DMS114 treated with DMSO at 0.1 percent for 48 hours (cell line): ENCODE results near the gene CD81.

ENCODE experiments used
- DNase-seq: peaks from one replicate; lab custom pipeline; 2025; ENCODE audit not compliant: unreplicated experiment; lab: John Stamatoyannopoulos, UW

The CD81 gene

DNA sequence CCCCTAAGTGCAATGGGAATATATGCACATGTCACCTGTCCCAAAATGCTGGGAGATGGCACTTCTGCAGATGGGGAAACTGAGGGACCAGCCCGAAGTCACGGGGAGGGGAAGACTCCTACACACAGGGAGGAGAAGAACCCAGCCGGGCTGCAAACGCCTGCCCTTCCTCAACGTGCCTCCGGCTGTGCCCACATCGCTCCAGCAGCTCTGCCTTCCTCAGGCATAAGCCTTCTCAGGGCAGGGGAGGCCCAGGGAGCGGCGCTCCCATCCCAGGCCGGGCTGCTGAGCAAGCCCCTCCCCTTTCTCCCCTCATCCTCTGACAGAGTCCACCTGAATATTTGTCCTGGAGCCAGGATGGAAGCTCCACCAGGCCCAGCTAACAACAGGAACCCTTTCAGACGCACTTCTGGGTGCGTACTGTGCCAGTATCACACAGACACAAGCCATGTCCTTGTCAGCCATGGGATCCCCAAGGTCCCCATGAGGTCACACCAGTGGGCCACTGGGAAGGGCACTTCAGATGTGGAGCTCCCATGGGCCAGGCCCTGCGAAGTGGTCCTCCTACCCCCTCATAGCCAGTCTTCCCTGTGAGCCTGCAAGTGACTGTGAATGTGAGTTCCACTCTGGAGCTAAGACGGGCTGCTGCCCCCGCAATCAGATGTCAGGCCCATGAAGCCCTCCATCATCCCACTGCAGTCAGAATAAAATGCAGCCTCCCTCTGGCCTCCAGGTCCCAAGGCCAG, 2.5 kb upstream of the CD81 start:
- DNase-seq = no peak

DNA sequence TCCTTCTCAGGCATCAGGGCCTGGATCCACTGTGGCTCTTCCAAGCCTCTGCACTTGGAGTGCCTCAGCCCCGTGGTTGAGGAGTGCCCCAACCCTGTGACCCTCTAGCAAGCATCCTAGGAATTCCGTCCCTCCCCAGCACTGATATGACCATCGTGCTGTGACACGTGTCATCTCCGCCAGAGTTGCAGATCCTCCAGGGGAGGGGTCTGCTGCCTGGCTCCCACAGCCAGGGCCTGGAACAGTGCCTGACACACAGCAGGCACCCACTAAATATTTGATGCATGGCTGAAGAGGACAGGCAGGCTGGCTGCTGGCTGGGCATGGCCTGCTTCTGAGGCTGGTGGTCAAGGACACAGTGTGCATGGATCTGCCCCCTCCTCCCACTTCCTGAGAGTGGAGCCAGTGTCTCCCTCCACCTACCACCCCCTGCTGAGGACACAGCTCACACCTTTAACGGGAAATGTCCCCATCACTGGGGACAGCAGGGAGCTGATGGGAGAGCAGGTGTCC, 1.7 kb upstream of the CD81 start:
- no peak for DNase-seq

DNA sequence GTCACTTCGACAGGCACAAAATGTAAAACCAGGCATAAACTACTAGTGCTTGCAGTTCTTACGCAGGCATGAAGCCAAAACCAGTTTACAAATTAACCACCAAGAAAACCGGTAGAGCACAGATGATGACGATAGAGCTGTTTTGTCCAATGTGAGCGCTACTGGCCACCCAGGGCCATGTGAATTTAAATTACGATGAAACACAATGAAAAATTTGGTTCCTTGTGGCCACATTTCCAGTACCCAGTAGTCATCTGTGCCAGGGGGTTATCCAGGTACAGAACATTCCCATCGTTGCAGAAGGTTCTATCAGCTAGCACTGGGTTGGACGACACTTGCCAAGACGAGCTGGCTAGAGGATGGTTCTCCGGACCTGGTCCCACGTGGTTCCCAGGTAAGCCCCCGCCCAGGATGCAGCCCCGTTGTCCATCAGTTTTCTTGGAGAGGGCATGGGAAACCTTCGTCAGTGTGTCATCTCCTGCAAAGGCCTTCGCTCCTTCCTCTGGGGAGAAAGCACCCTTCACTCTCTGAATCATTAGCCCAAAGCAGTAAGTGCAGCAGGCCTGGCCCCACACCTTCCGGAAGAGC, 1.1 kb upstream of the CD81 start:
- DNase-seq = no peak

DNA sequence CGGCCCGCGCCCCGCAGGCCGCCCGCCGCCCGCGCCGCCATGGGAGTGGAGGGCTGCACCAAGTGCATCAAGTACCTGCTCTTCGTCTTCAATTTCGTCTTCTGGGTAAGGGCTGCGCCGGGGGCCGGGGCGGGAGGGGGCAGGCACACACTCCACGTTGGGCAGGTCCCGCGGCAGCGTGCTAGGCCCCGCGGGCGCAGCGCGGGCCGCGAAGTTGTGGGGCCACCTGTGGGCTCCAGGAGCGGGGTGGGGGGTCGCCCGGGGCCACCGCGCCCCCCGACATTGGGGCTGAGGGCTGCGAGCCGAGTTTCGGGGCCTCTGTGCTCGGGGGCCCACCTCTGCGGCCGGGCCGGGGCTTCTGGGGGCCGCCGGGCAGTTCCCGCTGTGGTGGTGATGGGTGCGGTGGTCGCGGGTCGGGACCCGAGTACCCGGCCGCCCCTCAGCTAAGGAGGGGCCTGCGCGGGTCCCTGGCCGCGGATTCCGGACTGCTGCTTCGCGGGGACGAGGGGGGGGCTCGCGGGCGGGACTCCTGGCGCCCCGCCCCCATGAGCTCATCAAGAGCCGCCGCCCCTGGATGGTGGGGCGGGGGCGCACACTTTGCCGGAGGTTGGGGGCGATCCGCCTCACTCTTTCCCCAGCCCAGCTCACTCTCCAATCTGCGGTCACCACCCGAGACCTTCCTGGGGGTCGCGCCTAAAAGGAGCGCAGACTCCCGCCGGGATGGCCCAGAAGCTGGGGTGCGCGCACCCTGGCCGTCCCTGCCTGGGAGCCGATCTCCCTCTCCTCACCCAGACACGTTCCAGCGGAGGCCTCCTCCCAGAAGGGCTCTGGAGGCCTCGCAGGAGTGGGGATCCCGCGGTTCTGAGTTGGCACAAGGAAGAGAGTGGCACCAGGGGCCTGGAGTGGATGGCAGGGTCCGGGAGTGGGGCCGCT, 667 bp downstream of the CD81 start:
- DNase-seq = no peak

DNA sequence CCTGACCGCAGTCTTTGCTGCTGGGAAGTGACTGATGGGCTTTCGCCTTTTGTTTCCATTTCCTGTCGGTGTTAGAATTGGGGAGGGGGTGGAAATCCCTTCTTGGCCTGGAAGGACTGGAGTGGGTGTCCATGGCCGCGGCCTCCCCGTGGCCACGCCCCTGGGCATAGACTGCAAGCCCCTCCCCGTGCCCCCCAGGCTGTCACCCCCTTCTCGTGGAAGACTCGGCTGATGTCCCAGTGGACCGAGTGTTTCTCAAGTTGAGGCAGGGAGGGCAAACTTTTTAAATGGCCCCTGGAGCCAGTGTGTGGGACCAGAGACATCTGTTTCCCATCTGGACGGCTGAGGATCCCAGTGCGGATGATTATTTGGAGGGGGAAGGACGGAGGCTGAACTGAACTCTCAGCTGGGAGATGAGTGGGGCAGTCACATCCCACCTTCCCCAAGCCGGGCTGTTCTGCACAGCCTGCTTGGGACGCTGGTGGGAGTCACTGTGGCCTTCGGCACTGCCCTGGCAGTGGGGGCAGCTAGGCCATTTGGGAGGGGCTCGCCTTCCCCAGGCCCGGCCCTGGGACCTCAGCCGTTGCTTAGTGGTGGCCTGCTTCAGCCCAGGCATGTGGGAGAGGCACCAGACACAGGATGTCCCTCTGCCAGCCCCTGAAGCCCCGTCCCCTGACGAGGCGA, 1.6 kb downstream of the CD81 start:
- no peak for DNase-seq

DNA sequence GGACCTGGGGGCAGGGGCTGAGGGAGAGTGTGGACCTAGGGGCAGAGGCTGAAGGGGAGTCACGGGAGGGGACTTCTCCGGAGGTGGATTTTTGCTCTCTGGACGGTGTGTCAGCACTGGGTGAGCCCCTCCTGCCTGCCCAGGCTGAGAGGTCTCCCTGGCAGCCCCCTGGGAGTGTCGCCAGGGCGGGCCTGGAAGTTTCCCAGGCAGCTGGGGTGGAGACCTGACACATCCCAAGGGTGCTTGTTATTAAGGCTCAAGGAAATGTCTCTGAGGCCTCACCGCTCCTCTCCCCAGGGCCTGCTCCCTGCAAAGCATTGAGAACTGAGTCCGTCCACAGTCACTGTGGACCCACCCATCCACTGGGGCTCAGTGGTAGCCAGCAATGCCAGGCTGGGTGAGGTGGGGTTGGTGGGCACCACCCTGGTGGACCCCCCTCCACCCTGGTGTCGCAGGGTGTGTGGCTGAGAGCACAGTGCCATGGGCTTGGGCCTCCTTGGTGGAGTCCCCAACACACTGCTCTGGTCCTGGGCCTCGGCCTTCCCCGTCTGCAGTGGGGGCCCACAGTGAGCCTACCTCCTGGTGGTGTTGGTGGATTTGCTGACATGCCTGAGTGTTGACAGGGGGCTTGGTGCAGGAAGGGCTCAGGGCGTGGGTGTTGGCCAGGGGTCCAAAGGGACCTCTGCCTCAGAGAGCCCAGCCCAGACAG, 2.5 kb downstream of the CD81 start:
- DNase-seq = no peak

DNA sequence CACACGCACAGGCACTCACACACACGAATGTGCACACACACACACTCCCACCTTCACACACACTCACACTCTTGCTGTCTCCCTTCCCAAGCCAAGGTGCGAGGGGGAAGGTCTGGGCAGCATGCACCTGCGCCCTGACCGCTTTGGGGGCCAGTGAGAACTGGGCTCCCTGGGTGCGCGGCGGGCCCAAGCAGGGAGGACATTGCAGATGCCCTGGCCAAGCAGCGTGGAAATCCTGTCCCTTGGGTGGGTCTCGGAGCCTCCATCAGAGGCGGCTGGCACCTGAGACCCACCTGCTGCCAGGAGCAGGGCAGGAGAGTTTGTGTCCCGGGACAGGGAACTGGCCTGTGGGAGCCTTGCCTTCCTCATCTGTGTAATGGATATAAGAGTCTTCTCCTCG, 3.3 kb downstream of the CD81 start:
- no peak for DNase-seq

DNA sequence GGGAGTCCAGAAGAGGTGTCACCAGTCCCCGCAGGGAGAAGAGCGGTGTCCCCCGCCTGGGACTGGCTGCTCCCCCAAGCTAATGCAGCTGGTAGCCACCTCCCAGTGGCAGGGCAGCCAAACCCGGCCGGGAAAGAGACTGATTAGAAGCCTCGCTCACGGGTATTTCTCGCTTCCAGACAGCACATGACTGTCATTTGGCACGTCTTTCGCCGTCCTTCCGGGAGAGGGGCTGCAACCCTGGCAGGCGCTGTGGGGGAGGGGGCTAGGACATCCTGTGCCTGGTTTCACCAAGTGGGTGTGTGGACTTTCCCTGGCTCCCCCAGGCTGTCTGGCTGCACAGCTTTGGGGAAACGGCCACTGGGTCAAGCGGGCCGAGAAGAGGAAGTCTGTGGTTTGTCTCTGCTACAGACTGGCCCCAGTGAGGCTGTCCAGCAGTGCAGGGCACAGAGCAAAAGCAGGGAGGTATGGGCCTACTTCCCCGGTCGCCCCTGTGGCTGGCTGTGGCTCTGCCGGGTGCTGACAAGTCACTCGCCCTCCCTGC, 3.8 kb downstream of the CD81 start:
- no peak for DNase-seq

DNA sequence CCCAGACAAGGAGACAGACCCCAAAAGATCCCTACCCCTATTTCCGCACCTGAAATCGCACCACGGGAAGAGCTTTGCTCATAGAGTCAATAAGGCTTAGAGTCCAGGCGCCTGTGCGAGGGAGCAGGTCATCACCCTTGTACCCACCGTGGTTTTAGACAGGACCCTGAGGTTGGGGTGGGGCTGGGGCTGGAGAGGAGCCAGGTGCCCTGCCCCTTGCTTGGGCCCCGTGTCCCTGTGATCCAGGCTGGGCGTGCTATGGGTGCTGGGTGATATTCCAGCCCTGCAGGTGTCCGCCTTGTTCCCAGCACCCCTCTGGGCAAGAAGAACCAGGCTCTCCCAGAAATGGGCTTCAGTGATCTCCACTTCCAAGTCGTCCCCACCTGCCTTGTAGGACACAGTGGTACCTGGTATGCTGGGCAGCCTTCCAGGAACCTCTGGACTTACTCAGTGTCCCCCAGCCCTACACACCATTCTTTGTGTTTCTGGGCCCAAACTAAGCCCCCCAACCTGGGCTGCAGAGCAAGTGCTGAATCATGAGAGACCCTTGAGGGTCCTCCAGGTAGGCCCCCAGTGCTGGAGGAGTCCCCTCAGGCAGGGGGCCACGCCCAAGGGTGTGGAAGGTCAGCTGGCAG, 4.5 kb downstream of the CD81 start:
- no peak for DNase-seq

DNA sequence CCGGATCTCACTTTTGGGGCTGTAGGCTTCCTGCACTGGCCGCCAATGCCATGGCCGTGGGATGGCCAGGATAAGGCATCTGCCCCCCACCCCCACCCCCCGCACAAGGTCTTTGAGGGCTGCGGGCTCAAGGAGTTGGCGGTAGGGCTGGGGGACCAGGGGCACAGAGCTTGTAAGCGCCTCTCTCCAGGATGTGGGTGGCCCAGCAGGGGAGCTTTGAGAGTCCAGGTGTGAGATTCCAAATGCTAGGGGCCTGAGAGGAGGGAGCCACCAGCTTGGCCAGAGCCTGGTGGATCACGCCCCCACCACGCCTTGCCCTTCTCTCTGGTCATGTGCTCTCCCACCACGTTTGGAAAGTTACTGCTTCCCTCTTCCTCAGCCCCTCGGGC, 5.0 kb downstream of the CD81 start:
- DNase-seq = no peak

DNA sequence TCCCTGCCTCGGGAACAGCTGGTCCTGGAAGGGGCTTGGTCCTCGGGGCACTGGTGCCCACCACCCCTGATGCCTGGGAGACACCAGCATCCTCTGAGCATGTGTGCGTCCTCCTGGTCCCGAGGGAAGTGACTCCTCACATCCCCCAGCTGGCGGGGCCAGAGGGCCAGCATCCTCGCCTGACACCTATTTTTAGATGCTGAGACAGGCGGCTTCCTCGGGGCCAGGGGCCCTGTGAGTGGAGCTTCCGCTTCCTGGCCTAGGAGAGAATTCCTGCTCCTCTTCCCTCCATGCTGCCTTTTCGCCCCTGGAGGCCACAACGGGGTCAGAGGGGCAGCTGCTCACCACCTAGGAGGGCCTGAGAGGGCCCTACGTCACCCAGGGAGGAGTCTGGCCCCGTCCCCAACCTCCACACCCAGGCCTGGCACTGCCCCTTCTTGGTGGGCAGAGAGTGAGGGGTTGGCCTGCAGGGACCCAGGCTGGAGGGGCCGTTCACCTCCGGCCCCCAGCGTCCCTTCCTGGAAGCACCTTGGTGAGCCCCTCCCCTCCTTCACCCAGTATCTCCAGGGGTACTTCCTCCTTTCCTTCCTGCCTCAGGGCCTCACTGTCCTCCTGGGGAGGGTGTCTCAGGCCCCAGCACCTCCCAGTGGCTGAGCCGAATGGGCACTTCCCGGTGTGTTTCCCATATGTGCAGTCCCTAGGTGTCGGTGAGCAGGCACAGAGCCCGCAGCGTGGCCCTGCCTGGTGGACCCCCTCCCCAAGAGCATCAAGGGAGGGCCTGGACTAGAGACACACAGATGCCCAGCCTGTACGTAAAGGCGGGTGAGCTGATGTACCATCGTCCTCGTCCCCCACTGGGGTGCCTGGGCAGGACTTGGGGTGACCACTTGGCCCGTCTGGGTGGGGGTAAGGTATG, 6.1 kb downstream of the CD81 start:
- no peak for DNase-seq

DNA sequence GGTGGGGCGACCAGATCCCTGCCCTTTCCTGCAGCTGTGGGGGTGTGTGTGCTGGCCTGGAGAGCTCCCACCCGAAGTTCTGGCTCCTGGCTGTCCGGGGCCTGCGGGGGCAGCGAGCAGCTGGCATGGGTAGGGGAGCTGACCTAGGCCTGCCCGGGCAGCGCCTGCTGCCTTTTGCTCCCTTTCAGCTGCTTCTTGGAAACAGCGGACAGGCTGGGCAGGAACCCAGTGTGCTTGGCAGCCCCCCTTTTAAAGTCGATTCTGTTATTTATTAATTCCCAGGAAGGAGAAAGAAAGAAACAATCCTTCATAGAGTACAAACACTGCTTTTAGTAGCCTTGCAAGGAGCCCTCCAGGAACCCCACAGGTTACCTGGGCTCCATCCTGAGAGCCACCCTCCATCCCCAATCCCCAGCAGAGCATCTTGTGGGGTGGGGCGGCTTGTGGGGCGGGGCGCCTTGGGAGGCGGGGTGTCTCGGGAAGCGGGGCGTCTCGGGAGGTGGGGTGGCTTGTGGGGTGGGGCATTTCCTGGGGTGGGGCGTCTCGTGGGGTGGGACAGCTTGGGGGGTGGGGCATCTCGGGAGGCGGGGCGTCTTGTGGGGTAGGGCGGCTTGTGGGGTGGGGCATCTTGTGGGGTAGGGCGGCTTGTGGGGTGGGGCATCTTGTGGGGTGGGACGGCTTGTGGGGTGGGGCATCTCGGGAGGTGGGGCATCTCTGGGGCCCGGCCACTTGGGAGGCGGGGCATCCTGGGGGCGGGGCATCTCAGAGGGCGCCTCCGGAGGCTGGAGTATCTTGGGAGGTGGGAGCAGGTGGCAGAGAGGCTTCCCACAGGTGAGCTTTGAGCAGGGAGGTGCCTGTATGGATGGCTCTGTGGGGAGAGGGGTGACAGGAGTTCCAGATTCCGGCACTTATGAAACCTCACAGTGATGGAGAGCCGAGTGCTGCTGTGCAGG, 7.0 kb downstream of the CD81 start:
- DNase-seq = no peak

DNA sequence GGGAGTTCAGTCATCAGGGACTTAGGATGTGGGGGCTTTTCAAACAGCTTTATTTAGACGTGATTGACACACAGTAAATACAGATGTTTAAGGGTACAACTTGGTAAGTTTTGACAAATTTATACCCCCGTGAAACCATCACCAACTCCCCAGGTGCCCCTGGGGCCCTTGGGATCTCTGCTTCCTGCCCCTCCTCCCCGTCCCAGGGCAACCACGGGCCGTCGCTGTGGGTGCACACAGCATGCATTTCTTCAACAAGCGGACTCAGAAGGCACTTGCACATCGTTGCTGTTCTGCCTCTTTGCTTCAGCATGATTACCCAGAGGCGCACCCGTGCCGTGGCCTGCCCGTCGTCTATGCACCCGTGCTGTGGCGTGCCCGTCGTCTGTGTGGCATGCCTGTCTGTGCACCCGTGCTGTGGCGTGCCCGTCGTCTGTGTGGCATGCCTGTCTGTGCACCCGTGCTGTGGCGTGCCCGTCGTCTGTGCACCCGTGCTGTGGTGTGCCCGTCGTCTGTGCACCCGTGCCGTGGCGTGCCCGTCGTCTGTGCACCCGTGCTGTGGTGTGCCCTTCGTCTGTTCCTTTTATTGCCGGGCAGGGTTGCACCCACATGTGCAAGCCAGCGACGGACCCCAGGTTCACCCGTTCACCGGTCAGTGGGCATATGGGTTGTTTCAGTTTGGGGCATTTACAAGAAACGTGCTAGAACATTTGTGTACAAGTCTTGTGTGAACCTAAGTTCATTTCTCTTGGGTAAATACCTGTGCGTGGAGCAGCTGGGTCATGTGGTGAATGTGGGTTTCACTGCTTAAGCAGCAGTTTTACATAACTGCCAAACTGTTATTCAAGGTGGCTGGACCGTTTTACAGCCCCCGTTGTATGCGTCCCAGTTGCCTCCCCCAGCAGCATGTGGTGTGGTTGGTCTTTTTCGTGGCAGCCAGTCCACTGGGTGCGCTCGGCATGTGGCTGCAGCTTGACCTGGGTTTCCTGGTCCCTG, 8.3 kb downstream of the CD81 start:
- no peak for DNase-seq

DNA sequence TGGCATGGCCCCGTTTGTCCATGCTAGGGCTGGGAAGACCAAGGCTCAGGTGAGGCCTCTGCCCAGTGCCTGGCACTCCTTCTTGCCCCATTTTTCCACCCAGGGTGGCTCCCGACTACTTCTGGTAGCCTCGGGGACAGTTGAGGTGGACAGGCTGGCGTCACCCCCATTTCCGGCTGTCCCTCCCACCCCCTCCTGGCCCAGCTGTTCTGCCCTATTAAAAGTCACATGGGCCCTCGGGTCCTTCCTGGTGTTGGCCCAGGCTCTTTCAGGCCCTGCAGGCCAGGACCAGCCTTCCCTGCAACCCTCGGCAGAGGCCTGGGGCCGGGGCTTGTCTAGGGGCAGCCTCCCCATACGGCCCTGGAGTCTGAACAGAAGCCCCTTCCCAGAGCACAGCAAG, 9.5 kb downstream of the CD81 start:
- no peak for DNase-seq

DNA sequence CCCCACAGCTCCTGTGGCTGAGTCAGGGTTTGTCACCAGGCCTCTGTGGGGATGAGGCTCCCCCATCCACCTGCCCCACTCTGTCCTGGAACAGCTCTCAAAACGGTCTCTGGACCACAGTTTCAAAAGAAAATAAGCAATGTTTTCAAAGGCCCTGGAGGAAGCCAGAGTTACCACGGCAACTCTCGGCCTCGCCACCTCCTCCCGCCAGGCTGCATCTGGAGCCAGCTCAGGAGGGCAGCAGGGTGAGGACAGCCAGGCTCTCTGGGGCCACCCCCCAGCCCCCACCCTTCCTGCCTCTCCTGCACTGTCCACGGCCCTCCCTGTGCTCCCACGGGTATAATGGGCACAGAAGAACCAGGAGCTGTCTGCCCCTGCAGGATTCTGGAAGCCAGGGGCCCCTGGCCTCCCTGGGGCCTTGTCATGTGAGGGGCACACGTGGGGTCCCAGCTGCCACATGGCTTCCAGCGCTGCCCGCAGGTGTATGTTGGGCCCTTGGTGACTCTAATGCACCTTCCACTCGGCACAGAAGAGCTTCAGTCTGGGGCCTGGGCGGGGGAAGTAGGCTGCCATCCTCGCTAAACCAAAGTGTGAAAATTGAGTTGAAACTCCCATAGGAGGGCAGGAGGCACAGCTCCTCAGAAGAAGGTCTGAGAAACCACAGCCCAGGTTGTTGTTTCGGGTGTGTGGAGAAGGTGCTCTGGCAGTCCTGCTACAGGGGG, 10.3 kb downstream of the CD81 start:
- DNase-seq = no peak
